GM19025 (cell line): ENCODE results near the gene KRT80.

Source experiments
- ATAC-seq: cut with Tn5 transposase; IDR thresholded peaks from one replicate; pipeline ENCODE4 v1.9.1; 2021; ENCODE audit warnings: mild to moderate bottlenecking, low read depth, moderate library complexity; ENCODE audit not compliant: unreplicated experiment

The KRT80 gene

DNA sequence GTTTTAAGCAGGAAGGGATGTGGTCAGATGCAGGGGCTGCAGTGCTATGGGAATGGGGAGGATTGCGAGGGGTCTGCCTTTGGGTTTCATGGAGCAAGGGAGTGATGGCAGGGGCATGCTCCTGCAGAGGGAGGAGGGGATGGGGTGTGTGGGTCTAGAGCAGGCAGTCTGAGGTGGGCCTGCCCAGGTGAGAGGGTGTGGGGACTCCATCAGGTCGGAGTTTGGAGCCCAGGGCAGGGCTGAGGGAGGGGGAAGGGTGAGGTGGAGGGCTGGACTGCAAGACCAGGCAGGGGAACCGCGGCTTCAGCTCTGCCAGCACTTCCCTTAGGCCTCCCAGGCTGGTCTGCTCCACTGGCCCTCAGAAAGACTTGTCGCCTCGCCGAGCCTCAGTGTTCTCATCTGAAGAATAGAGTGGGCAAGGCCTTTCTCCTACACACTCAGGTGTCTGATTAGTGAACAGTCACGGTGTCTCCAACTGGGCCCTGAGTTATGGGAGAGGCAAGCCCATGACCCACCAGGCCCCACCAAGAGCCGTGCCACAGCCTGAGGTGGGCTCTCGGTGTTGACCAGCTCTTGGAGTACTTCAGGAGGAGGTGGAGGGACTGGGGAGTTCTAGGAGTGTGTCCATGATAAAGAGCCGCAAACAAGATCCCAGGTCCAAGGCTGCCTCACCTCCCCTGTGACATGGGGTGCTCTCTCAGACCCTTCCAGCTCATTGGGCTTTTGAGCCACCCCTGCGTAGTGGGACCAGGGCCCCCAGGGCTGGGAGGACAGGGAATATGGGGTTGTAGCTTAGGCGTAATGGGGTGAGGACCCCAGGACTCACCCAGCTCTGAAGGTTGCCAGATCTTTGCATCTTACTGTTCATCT lies 20.1 kb upstream of the KRT80 start:
- no peak for ATAC-seq

DNA sequence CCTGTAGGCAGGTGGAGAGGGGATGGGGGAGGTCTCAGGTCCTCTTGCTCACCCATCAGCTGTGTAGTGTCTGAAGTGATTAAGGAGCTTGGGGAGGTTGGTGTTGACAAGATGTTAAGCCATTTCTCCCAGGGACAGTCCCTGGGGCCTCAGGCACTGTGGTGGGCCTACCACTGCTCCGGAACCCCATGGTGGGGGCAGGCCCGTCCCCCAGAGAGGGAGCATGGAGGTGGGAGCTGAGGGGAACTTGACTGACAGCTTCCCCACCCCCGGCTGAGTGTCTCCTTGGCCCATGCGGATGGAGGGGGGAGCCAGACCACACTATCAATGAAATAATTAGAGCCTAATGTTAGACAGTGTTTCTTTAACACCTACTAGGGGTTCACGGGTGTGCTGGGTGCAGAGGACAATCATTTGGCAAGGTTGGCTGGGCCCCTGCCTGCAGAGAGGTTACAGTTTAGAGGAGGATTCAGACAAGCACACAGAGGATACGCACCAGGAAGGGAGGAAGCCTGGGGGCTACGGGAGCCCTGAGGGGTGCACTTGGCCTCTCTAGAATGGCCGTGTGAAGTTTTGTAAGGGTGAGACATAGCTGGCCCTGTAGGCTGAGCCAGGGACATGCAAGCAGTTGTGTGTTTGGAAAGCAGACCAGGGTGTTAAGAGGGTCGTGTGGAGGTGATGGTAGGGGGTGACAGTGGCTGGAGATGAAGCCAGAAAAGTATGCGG lies 19.3 kb upstream of the KRT80 start:
- ATAC-seq: no peak

DNA sequence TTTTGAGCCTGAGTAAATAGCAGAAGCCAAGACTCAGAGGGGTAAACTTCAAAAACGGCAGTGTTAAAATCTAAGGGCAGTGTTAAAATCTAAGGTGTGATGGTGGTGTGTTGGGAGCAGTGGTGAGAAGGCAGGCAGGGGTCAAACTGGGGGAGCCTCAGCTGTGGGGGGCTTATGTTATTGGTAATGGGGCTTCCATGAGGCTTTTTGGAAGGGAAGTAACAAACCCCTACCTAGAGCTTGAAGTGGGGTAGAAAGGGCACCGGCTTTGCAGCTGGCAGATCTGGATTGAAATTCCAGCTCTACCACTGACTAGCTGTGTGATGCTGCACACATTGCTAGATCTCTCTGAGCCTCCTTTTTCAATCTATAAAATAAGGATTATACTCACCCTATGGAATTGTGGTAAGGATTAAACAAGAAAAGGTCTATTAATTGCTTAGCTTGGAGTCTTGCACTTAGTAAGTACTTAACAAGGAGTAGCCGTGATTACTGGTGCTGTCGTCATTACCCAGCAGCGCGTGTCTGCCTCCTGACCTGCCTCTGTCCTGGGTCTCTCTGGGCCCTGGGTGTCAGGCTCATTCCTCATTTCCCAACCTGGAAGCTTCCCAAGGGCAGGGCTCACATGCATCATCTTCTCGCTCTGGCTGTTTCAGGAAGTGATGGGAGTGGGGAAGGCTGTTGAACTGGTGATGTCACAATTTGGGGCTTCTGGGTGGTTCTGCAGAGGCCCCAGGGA lies 18.5 kb upstream of the KRT80 start:
- no peak for ATAC-seq

DNA sequence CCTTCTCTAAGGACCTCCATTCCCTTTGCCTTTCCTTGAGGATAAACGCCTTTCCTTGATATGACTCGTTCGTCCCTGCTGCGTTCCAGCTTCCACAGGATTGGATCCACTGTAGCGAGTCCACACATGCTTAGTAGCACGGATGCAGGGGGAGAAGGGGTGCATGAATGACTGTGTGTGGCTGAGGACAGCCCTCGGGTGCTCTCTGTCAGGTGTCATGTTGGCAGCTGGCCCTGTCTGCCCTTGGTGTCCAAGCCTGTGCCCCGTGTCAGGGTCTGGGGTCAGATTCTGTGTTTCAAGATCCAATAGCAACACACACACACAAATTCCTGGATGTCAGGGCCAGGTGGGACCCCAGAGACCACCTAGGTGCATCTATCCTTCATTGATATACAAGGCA lies 17.5 kb upstream of the KRT80 start:
- no peak for ATAC-seq

DNA sequence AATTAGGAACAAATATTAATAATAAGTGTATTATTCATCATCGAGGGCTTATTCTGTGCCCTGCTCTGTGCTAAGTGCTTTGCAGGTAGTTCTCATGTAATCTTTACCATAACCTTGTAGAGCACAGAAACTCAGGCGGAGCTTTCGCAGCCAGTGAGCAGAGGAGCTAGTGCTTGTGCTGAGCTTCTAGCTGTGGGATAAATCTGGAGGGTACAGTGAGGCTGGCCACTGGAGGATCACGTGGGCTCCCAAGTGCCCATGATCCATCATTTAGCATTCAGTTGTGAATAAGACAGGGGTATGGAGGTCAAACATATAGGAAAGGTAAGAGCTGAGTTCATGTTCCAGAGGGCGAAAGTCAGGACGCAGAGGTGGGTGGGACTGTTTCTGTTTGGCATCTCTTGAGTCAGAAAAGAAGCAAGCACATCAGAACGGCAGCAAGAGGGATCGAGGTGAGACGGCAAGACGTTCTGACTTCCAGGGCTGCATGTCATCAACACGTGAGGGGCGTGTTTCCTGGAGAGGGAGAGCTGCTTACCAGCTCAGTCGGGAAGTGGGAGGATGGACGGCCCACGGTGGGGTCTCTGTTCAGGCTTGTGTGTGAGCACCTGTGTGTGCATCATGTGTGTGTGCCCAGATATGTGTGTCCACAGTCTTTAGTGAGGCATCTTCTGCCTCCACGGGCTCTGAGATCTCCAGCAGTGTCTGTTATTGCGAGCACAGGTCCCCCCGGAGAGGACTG lies 16.8 kb upstream of the KRT80 start:
- no peak for ATAC-seq

DNA sequence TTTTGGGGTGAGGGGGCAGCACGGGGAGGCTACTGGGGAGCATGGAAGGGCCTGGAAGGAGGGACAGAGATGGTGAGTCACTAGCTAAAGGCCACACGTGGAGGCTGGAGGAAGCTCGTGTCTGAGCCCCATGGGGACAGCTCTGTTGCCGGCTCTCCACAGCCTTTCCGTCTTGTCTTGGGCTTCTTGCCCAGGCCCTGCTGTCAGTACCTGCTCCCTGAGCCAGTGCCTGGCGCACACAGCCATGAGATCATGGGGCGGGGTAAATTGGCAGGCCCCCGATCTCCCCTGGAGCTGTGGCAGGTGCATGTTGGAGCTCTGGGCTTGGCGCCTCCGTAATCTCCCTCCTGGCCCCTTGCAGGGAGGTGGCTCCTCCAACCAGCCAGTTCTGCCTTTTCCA lies 16.1 kb upstream of the KRT80 start:
- ATAC-seq: no peak

DNA sequence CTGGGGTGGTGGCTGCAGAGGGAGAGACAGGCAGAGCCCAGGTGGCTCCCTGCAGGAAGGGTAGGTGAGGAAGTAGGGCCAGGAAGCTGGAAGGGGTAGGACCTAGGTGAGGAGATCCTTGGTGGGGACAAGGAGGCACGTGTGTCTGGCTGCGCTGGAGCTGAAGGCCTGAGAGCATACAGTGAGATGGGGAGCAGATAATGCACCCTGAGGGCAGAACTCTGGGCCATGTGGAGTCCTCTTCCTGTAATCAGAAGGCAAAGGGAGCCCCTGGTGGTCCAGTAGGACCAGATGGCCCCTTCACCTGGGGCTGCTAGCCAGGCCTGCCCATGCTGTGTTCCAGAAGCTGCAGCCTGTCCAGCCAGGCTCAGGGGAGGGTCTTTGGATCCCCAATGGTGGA lies 15.3 kb upstream of the KRT80 start:
- ATAC-seq: no peak

DNA sequence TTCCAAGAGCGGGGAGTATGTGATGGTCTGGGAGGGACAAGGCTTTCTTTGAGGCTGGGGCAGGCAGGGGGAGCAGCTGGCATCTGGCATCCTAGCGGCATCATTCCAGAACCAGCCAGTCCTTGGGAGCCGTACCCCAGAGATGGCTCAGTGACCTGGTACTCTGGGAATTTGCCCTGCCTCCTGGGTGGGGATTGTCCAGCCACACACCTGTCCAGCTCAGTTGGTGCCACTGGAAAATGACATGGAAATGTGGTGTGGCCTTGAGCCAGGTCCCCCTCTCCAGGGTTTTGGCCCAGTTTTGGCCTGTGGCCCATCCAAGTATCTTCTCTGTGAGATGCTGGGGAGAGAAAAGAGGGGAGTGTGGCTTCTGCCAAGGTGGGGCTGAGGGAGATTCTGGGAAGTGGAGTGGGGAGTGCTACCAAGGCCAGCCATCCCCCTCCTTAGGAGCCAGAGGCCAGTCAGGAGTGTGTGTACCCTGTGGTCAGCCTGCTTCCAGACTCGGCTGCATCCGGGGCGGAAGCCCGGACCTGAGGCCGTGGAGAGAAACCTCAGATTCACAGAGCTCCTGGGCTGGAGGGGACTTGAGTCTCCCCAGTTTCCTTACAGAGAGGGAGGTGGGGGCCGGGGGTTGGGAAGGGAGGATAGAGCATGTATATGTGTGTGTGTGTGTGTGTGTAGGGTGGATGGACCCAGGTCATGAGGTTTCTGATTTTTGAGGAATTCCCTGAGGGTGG lies 14.7 kb upstream of the KRT80 start:
- no peak for ATAC-seq

DNA sequence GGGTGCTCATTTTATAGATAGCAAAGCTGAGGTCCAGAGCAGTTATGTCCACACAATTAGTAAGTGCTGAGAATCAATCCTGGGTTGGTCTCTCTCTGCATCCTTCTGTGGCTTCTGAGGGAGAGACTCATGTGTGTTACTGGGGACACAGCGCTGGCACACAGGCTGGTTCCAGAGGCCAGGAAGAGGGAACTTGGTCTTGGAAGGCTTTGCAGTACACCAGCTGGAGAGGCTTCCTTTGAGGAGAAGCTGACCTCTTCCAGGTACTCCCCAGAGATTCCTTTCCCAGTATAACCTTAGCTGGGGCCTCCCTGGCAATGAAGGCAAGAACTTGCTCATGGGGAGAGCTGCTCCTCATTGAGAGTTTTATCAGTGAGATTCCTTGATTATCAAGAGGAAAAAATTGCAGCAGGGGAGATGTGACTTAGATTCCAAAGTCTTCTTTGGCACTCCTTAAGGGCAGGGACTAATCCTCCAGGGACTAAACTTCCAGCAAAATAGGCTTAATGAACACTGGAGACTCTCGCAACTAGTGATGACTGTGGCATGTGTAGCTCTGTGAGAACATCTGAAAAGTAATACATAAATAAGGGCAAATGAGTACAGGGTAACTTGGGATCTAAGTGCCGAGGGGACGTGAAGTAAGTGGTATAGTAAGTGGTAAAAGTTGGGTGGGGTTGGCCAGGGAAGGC lies 13.9 kb upstream of the KRT80 start:
- no peak for ATAC-seq

DNA sequence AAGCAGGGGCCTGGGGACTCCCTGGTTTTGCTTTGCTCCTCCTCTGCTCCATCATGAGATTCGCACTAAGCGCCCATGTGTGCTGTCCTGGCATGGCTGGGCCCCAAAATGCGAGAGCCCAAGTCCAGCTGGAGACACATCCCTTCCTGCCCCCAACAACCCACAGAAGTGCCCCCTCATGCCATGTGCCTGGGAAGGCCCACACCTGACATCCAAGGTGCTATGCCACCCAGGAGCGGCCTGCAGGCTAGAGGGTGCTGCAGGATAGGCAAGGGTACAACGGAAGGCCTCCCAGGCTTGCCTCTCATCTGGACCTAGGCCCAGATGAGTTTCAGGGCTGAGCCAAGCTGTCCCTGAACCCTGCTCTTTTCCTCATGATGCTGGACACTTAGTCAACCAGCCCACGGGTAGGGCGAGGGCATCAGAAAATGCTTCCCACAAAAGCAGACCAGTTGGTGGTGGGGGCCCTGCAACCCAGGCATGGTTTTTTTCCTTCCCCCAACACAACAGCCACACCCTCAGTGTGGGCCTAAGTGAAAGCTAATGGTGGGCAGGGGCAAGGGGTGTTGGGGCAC lies 13.2 kb upstream of the KRT80 start:
- ATAC-seq: no peak

DNA sequence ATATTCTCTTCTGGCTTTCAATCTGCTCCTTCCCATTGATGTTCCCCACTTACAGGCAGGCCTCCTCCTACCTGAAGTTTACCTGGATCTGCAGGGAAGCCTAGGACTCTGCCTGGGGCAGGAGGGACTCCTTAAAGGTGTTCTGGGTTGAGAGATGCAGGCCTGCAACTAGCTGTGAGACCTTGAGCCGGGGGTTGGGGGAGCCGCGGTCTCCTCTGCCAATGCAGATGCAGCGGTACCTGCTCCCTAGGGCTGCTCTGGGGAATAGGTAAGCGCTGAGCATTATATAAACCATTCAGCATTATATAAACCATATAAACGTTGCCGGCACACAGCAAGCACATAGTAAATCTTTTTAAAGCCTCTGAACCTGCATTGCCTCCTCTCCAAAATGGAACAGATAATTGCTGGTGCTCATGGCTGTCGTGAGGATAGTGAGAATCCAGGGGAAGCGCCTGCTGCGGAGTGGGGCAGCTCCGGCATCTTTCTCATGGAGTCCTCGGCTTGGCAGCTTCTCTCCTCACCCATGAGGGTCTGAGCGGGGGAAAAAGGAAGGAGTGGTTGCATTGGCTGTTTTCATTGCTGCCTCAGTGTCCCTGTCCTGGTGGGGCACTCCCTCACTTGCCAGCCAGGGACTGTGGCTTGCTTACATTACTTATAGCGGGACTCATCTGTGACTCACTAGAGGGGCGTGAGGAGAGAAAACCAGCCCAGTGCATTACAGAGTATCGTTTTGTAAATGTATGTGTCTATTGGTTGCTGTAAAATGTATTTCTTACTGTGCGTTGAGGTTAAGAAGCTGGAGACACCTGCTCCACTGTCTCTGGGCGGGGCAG lies 12.5 kb upstream of the KRT80 start:
- no peak for ATAC-seq

DNA sequence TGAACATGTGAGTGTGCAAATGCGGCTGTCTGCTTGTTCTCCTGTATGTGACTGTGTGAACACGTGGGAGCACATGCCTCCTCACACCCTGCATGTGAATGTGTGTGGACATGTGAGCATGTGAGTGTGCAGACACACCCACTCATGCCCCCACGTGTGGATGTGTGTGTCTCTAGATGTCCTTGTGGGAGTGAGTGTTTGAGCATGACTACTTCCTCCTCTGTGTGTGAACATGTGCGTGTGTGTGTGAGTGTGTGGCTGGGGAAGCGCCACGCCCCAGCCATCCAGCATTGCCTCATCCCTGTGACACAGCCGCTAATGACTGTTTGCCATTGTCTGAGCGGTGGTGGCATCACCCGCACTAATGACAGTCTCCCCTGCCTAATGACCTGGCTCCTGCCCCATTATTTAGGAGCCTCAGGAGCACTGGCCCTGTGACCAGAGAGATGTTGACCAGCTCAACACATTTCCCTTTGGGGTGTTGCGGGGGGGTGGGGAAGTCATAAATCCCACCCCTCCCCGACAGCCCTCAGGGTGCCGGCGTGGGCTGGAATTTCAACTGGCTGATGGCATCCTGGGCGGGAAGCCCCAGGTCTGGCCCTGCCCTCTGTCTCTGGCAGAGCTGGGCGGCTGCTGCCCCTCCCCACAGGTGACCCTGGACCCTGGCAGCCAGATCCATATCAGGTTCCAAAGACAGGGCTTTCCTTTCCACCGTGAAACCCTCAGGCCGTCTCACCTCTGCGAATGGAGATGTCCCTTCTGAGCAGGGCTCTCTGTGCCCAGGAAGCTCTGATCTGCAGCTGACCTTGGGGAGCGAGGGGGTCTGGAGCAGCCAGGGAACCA lies 11.5 kb upstream of the KRT80 start:
- ATAC-seq: no peak

DNA sequence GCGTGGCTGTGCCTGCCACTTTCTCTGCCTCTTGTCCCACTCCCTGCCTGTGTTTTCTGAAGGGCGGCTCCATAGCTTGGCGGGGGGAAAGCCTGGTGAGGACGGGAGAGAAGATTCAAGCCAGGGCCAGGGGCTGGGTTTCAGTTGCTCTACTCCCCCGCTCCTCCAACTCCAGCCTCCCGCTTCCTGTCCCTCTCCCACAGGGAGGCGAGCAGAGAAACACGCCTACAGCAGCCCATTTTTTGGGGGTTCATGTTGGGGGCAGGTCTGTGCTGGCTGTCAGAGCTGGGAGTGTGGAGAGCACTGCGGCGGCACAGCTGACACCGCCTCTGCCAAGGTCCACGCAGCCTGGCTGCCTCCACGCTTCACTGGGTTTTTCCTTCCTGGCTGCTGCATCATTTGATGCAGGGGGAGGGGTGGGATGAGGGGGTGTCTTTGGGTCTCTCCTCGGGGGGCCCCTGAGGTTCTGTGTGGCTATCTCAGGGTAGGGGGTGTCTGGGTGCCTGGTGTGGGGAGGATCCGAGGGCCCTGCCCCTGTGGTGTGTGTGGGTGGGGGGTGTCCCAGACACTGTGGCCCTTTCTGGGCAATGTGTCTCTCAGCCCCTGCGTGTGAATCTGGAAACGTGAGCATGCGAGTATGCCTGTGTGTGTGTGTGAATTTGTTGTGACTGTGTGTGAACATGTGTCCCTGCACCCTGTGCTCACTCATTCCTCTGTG lies 10.7 kb upstream of the KRT80 start:
- no peak for ATAC-seq

DNA sequence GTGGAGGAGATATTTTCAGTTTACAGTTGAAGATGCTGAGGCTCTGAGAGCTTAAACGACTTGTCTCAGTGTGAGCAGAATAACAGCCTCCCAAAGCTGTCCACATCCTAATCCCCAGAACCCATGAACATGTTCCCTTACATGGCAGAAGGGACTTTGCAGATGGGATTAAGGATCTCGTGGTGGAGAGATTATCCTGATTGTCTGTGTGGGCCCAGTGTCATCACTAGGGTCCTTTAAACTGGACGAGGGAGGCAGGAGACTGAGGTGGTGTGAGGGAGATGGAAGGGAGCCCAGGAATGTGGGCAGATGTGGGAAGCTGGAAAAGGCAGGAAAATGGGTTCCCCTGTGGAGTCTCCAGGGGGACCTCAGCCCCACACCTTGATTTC lies 9.6 kb upstream of the KRT80 start:
- ATAC-seq: no peak

DNA sequence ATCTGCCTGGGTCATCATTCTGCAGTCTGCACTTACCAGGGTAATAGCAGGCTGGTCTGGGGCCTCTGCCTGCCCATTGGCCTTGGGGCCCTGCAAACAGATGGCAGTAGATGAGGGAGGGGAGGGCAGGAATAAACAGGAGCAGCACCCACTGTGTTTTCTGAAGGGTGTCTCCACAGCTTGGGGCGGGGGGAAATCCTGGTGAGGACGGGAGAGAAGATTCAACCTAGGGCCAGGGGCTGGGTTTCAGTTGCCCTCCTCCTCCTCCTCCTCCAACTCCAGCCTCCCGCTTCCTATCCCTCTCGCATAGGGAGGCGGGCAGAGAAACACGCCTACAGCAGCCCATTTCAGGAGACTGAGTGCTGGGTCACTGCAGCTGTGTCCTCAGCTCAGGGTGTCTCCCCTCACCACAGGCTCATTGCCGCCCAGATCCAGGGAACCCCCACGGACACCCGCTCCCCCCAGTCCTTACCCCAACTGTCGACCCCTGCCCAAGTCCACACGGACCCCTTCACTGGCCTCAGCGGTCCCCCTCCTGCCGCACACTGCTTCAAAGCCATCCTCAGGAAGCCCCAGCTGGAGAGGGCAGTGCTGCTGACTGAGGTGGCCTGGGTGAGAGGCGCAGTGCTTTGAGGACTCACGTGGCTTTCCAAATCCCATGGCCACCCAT lies 9.1 kb upstream of the KRT80 start:
- no peak for ATAC-seq

DNA sequence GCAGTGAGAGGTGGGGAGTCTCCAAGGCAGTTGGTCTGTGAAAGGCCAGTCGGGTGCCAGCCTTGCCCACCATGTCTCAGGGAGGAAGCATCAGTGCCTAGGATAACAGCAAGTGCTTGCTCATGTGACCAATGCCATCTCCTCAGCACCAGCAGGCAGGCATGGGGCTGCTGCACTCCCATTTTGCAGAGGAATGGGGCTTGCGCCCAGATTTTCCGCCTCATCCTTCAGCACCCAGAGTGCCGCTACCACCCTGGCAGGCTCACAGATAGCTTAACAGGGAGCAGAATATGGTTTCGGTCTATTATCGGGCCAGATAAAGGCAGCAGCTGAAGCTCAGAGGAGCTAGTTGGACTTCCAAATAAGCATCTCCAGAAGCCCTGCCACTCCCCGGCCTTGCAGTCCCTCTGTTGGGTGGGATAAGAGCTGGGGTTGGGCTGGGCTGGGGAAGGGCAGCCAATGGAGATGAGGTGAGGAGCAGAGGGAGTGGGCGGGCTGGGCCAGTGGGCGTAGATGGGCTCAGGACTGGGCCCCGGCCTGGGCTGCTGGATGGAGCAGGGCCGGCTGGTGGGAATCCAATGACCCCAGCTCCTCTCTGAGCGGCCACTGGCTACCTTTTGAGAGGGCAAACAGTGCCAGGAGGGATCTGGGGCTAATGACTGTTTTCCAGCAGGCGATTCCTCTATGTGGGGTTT lies 8.4 kb upstream of the KRT80 start:
- no peak for ATAC-seq
